ENCODE measurements around the gene RPS13.
"Not testable (repeated sequence)": the region's sequence is repeated elsewhere in the genome, so short reads cannot be mapped to it uniquely, and the experiment has no call there.

The RPS13 gene

DNA sequence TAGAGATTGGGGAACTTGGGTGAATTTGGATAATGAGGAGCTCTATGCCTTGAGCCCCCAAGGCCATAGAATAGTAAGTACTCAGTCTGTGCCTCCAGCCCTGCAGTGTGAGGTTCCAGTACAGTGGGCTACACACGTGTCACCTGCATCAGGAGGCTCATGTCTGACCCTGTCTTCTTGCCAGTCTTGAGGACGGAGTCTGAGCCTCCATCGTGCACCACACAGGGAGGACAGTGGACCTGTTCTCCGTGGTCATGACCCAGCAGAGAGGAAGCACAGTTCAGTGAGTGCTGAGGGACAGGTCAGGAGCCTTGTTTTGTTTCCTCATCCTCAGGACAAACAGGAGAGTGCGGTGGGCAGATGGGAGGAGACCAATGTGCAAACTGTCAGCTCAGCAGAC lies 30.8 kb downstream of the RPS13 start:
- TF ChIP-seq, protein P1, sequence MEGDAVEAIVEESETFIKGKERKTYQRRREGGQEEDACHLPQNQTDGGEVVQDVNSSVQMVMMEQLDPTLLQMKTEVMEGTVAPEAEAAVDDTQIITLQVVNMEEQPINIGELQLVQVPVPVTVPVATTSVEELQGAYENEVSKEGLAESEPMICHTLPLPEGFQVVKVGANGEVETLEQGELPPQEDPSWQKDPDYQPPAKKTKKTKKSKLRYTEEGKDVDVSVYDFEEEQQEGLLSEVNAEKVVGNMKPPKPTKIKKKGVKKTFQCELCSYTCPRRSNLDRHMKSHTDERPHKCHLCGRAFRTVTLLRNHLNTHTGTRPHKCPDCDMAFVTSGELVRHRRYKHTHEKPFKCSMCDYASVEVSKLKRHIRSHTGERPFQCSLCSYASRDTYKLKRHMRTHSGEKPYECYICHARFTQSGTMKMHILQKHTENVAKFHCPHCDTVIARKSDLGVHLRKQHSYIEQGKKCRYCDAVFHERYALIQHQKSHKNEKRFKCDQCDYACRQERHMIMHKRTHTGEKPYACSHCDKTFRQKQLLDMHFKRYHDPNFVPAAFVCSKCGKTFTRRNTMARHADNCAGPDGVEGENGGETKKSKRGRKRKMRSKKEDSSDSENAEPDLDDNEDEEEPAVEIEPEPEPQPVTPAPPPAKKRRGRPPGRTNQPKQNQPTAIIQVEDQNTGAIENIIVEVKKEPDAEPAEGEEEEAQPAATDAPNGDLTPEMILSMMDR (IDR thresholded peaks at IDR 0.05; ENCODE audit: insufficient read depth, low read length, missing control alignments), result no peak
- ChIA-PET POLR2A (no interaction called here), CTCF (no interaction called here)
- no peak overlapping the region for H3K4me3 ChIP-seq (ENCODE audit: low read depth, low read length)
- no peak for DNase-seq (ENCODE audit: low read depth, low spot score)

DNA sequence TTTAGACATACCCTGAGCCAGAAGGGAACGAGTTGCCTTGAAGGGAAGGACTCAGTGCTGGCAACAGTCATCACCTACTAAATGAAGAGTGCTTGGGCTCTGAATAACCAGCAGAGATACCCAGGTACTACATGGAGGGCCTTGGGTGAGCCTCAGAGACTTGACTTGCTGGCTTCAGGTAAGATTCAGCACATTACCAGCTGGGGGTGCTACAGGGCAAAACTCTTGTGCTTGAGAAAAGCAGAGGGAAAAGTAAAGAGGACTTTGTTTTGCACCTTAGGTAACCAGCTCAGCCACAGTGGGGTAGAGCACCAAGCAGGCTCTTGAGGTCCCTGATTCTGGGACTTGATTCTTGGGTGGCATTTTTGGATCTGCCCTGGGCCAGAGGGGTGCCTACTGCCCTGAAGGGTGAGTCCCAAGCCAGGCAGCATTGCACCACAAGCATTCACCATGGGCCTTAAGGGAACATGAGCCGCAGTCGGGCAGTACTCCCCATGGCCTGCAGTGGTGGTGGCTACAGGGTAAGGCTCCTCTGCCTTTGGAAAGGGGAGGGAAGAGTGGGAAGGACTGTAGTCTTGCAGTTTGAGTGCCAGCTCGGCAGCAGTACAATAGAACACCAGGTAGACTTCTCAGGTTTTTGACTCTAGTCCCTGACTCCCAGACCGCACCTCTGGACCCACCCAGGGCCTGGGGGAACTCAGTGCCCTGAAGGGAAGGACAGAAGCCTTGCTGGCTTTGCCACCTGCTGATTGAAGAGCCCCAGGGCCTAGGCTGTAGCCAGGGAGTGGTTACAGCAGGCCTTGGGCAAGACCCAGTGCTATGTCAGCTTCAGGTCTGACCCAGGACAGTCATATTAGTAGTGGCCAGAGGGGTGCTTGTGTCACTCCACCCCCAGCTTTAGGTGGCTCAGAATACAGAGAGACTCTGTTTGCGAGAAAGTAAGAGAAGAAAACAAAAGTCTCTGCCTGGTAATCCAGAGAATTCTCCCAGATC lies 40.5 kb downstream of the RPS13 start:
- TF ChIP-seq, protein P1 (IDR thresholded peaks at IDR 0.05; ENCODE audit: insufficient read depth, low read length, missing control alignments), result no peak
- ChIA-PET CTCF (interaction anchor here (0.8 kb wide), 1 partner anchor 26 kb away, joined by 3 read pairs; no protein-coding TSS in a partner anchor), POLR2A (no interaction called here)
- DNase-seq (ENCODE audit: low read depth, low spot score), result no peak
- no peak overlapping the region for H3K4me3 ChIP-seq (ENCODE audit: low read depth, low read length)

DNA sequence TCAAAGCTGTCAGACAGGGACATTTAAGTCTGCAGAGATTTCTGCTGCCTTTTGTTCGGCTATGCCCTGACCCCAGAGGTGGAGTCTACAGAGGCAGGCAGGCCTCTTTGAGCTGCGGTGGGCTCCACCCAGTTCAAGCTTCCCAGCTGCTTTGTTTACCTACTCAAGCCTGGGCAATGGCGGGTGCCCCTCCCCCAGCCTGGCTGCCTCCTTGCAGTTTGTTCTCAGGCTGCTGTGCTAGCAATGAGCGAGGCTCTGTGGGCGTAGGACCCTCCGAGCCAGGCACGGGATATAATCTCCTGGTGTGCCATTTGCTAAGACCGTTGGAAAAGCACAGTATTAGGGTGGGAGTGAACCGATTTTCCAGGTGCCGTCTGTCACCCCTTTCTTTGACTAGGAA lies 43.4 kb downstream of the RPS13 start:
- CTCF ChIA-PET; DNase-seq (ENCODE audit: low read depth, low spot score); H3K4me3 ChIP-seq (ENCODE audit: low read depth, low read length); POLR2A ChIA-PET: not testable (repeated sequence)

DNA sequence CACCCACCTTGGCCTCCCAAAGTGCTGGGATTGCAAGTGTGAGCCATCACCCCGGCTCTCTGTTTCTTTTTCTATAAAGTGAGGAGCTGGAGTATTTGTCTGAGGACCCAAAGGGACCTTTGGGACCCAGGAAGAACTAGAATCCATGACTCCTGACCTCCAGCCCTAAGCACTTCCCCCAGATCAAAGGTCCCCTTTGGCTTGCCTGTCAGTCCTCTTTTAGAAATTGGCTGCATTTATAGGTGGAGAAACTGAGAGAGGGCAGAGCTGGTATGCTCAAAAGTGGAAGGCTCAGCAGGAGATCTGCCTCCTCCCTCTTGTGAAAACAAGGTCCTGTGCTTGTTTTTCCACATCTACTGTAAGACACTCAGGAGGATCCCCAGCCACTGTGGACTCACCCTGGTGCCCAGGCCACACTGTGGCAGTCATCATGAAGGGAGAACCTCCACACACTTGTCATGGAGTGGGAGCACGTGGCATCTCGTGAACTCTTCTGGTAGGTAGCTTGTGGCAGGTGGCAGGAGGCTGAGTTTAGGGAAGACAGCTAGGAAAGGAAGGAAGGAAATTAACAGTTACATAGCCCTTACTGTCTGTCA lies 50.9 kb downstream of the RPS13 start:
- CTCF ChIA-PET, result no interaction called here
- H3K4me3 ChIP-seq (ENCODE audit: low read depth, low read length), result no peak overlapping the region
- no peak for DNase-seq (ENCODE audit: low read depth, low spot score)
- TF ChIP-seq, protein P1 (IDR thresholded peaks at IDR 0.05; ENCODE audit: insufficient read depth, low read length, missing control alignments), result no peak
- POLR2A ChIA-PET, result no interaction called here

DNA sequence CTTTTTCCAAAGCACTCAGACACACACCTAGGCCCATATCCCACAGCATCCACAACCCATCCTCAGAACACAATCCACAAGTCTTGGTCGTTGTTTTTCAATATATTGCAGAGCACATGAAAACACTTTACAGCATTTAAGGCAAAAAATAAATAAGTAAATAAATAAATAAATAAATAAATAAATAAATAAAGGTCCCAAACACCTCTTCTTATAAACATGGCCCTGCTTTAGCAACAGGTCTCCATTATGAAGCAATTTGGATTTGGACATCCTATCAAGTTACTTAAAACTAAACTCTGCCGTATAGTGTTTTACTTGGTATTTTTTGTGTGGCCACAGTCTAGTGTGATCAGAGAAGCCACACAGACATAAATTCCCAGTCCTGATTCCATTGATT lies 52.5 kb downstream of the RPS13 start:
- TF ChIP-seq, protein P1 (IDR thresholded peaks at IDR 0.05; ENCODE audit: insufficient read depth, low read length, missing control alignments), result no peak
- ChIA-PET CTCF (no interaction called here), POLR2A (no interaction called here)
- H3K4me3 ChIP-seq (ENCODE audit: low read depth, low read length), result no peak overlapping the region
- no peak for DNase-seq (ENCODE audit: low read depth, low spot score)

Data from AG04449 (cell line).